CD1c-positive myeloid dendritic cell (primary cell): ENCODE measurements around the gene MARF1.
"Not testable (repeated sequence)": the region's sequence is repeated elsewhere in the genome, so short reads cannot be mapped to it uniquely, and the experiment has no call there.

Source experiments
- DNase-seq: peaks from one replicate; pipeline ENCODE4 v3.0.0-alpha.2; 2016; ENCODE audit errors: extremely low spot score

The MARF1 gene

DNA sequence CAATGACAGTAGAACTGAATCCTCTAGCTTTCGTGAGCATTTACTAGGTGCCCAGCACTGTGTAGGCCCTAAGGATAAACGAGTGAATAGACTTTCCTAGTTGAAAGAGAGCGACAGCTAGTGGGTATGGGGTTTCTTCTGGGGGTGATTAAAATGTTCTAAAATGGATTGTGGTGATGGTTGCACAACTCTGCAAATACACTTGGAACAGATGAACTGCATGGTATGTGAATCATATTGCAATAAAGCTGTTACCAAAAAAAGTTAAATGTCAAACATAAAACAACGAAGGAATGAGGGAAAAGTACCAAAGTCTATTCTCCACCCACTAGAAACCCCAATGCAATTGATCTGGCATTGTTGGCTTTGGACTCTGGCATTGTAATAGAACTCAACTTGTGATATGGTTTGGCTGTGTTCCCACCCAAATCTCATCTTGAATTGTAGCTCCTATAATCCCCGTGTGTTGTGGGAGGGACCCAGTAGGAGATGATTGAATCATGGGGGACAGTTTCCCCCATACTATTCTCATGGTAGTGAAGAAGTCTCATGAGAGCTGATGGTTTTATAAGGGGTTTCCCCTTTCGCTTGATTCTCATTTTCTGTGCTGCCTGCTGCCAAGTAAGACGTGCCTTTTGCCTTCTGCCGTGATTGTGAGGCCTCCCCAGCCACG, 70.5 kb downstream of the MARF1 start:
- DNase-seq: no peak

DNA sequence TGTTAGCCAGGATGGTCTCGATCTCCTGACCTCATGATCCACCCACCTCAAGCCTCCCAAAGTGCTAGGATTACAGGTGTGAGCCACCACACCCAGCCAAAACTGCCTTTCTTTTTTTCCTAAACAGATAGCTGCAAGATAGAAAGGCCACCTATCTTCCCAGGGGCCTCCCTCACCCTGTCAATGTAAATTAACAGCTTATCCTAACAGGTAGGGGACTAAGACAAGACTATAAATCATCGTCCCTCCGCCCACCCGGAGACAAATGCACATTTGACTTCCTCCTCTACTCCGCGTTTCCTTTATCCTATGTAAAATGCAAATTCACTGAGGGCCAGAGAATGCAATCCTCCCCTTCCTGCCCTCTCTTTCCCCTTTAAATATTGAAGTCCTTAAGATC, 71.4 kb downstream of the MARF1 start:
- DNase-seq: peak; percentile 42

DNA sequence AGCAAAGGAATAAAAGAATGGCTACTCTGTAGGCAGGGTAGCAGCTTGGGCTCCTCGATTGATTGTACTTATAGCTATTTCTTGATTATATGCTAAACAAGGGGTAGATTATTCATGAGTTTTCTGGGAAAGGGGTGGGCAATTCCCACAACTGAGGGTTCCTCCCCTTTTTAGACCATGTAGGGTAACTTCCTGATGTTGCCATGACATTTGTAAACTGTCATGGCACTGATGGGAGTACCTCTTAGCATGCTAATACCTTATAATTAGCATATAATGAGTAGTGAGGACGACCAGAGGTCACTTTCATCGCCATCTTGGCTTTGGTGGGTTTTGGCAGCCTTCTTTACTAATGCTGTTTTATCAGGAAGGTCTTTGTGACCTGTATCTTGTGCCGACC, 72.3 kb downstream of the MARF1 start:
- DNase-seq: not testable (repeated sequence)

DNA sequence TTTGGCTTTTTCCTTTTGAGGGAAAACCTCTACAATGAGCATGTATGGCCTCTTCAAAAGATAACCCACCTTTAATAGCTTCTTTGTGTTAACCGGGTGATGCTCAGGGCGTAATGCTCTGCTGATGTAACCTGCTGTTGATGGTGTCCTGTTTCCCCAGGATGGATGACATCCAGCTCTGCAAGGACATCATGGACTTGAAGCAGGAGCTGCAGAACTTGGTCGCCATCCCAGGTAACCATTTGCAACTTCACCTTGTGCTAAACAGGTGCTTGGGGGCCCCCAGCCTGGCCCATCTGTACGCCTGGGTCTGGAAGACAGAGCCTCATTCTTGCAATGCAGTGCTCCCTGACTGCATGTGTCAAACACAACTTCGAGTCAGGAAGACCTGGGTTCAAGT, 75.1 kb downstream of the MARF1 start:
- DNase-seq: no peak

DNA sequence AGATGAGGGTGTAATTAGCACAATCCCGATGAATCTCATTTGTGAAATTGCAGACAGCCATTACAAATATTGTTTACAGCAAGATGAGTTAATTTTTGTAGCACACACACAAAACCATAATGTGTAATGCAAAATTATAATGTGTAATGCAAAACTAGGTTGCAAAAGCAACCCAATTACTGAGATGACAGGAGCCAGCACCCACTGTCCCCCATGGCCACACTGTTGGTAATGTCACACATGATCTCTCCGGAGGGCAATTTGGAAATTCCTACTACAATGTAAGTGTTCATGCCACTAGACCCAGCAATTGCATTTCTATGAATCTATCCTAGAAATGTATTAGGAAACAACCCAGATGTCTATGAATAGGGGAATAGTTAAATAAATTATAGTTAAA, 76.9 kb downstream of the MARF1 start:
- no peak for DNase-seq

DNA sequence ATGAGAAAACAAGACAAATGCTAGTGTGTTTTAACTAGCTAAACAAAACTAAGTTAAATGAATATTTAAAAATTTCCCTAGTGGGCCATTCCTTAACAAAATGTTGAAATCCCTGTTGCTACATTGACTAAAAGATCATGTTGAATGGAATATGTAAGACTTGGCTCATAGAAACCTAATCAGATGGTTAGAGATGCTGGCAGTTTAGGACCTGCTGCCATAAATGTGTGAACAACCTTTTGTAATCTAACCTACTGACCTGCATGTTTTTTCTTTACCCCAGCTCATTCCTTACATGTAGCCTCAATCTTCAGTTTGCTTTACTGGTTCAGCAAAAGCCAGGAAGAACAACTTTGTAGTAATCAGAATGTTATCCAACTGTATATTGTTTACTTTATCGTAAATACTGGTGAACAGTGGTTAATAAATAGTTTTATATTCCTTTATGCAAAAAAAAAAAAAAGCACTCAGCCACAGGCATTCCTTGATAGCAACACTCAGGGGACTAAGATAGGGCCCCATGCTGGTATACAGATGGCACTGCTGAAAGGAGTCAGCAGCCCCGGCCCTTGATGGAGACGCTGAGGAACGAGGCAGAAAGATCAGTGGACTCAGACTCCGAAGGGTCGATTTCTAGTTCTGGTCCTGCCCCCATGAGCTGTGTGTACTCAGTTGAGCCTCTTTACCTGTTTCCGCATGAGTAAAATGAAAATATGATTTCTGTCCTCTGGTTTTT, 78.2 kb downstream of the MARF1 start:
- DNase-seq: no peak

DNA sequence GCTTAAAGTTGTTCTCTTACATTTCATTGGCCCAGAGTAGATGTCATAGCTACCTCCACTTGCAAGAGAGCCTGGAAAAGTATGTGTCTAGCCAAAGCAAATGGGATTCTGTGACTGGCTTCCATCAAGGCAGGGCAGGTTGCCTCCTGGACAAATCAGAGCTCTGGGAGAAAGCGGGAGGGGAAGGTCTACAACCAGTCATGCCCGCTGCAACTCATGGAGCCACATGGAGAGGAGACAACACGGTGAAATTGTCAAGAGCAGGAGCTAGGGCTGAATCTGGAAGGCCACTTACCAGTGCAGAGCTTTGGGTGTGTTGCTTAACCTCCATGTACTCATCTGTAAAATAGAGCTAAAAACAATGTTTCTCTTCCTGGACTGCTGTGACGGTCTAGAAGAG, 83.8 kb downstream of the MARF1 start:
- DNase-seq: no peak

DNA sequence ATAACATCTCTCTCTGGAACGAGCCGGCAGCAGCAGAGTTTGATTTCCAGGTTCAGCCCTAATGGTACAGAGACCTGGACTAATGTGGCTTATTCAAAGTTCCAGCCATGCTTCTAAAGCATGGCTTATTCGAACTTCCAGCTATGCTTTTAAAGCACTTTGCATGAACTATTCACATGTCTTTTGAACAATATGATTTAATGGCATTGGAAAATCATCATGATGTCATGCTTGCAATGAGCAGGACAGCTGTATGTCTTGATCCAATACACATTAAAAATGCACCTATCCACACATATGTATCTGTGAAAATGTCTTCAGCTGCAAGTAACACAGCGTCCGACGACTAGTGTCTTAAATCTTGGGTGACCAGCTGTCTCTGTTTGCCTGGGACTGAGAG, 85.7 kb downstream of the MARF1 start:
- DNase-seq: no peak

DNA sequence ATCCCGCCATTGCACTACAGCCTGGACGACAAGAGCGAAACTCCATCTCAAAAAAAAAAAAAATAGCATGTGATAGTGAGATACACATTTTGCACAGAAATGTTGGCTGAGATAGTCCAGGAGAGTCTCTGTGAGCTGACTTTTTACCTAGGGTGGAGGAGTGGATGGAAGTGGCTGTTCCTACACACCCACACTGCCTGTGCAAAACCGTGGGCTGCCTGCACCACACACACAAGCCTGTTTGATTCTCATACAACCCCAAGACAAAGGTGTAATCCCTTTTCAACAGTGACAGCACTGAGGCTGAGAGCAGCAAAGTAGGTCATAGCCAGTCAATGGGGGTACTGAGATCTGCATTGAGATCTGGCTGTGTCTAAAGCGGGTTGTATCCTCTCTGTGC, 86.8 kb downstream of the MARF1 start:
- DNase-seq: no peak

DNA sequence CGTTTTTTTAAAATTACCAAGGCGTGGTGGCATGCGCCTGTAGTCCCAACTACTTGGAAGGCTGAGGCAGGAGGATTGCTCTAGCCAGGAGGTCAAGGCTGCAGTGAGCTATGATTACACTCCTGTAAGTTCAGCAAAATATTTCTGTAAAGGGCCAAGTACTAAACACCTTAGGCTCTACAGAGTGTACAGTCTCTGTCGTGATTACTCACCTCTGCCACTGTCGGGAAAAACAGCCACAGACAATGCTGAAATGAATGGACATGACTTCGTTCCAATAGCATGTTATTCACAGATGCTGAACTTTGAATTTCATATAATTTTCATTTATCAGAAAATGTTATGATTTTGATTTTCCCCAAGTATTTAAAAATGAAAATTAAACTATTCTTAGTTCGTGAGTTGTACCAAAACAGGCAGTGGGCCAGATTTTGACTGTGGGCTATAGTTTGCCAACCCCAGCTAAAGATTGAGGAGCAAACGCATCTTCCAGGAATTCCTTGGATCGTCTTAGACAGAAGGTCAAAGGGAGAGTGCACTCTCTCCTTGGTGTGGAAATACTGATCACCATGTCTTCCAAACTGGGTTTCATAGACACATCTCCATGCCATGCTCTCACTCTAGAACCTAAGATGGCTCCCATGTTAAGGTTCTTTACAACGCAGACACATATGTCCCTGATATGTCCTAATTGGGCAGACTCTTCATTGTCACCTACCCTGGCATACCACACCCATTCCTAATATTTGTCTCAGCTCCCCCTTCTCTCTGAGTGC, 89.5 kb downstream of the MARF1 start:
- DNase-seq: no peak

DNA sequence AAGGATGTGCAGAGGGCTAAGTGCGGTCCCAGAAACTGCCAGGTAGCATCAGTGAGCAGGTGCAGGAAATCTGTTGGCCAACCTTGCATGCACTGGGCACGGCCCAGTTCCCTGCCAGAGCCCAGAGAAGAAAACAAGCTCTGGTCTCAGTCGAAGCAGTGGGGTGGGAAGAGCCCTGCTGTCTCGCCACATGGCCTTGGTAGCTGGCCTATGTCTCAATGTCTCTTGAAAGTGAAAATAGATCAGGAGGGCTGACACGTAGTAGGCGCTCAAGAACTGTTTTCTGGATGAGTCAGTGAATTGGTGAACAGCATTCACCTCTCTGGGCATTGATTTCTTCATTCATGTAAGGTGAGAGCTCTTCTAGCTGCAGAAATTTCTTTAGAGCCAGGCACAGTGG, 90.4 kb downstream of the MARF1 start:
- no peak for DNase-seq

DNA sequence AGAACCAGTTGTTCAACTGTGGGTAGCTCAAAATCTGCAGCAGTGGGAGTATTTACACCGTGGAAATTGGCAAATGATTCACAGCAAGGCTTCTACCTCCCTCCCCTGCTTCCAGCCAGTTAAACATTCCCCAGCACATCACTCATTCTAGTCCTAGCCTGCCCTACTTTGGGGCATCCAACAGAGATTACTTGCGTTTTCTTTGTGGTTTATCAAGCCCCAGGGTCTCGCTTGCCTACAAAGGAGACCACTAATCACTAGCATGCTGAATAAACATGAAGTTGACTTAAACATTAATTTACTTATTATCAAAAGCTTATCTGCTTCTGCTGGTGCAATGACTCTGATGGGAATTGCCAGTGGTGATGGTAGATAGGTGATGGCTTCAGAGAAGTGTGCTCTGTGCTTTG, 94.5 kb downstream of the MARF1 start:
- DNase-seq: no peak

DNA sequence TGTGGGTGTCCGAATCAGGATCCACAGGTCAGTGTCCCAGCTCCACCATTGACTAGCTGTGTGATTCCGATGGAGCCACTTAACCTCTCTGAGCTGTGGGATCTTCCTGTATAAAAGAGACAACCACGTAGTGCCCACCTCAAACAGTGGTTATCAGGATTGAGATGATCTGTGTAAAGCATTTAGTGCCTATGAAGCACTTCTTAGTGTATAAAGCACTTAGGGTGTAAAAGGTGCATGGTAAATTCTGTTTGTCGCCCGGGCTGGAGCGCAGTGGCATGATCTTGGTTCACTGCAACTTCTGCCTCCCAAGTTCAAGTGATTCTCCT, 95.2 kb downstream of the MARF1 start:
- DNase-seq: no peak

DNA sequence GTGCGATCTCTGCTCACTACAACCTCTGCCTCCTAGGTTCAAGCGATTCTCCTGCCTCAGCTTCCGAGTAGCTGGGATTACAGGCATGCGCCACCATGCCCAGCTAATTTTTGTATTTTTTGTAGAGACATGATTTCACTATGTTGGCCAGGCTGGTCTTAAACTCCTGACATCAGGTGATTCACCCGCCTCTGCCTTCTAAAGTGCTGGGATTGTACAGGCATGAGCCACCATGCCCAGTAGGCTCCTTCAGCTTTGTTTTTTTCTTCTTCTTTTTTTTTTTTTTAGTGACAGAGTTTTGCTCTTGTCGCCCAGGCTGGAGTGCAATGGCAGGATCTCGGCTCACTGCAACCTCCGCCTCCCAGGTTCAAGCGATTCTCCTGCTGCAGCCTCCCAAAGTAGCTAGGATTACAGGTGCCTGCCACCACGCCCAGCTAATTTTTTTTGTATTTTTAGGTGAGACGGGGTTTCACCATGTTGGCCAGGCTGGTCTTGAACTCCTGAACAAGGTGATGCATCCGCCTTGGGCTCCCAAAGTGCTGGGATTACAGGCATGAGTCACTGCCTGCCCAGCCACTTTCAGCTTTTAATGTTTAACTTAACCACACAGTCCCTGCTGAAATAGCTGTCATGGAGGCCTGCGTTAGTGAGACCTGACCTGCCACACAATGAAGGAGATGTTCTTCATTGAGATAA, 95.7 kb downstream of the MARF1 start:
- DNase-seq: not testable (repeated sequence)

DNA sequence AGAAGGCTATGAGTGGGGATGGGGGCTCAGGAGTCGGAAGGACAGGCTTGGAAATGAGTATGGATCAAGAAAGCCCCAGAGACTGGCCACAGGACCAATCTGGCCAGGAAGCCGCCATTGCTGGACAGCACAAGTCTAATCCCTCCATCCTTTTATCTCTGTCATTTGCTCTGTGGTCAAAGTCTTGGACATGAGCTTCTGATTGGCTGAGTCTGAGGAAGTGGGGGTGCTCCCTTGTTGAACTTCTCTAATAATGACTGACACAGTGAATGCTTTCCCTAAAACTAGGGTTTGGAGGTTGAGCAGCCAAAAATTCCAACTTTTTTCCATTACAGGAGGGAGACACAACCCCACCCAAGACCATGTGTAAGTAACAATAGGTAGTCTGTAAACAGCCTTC, 97.4 kb downstream of the MARF1 start:
- no peak for DNase-seq

DNA sequence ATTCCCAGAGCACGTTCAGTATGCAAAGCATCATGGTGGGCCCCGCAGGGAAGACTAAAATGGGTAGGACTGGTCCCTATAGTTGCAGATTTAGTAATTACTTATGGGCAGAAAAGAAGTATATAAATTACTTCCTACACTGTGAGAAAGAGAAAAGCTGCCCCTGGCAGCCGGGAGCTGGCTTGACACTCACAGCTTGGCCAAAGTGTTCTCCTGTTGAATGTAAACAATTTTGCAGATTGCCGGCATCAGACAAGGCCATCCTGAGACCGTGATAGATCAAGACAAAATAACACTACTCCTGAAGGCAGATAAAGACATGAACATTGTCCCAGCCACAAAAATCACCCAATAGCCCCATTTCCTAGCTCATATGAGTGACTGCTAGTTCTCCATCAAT, 98.5 kb downstream of the MARF1 start:
- no peak for DNase-seq
